Smooth muscle cell of the coronary artery (primary cell): ENCODE measurements around the gene MRPL50. TPM values are rescaled to one million over a fixed set of nuclear protein-coding genes. Genes with fewer than 3 reads are reported as not detected.

ENCODE experiments used
- total RNA-seq: library from RNA; depleted of rRNA; stranded (reverse); fragments of >200 nt; gene quantifications from 2 replicates; pipeline ENCODE4 v1.2.3, GENCODE V29; 2014; ENCODE audit warnings: low replicate concordance

The MRPL50 gene
- total RNA-seq, result 4.9 and 8.3 TPM in 2 replicates

DNA sequence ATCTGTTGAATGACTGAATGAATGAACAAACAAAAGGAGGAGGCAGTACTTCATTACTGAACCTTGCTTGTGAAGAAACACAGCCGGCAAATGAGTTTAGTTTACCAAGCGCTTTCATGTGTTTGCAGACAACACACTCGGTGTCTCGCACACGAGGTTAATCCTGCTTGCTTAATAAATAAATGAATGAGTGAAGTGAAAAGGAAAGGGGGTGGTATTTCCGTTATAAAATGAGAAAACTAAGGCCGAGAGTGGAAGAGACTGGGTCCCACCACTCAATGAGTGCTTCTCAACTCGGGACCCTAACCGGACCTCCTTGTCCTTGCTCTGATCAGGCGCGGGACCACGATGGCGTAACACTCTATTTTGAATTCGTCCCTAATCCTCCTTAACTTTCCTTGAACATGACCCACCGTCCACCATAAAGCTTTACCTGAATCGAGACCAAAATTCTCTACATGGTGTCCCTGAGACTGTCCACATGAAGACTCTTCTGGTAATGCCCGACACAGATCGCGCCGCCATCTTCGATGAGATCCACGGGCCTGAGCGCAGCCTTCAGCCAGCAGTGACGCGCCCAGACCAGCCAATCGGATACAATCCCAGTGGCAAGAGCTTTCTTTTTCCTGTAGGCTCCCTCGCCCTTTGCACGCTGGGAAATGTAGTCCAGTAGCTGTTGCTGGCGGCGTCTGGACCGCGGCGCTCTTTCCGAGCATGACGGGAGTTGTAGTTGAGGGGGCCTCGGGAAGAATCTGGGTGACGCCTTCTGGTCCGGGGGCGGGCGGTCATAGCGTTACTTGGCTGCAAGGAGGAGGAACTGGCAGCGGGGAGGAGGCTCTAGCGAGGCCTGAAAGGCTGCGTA lies at the start of gene MRPL50, which contains the start of gene ZNF189:
MRPL50 (minus strand) TSS at position 551 of the 862 bp plus-strand sequence; CDS start at position 525, 26 bp downstream.
ZNF189 (plus strand) TSS at position 784 of the 862 bp plus-strand sequence. CDS start 306 bp downstream, outside the sequence.

DNA sequence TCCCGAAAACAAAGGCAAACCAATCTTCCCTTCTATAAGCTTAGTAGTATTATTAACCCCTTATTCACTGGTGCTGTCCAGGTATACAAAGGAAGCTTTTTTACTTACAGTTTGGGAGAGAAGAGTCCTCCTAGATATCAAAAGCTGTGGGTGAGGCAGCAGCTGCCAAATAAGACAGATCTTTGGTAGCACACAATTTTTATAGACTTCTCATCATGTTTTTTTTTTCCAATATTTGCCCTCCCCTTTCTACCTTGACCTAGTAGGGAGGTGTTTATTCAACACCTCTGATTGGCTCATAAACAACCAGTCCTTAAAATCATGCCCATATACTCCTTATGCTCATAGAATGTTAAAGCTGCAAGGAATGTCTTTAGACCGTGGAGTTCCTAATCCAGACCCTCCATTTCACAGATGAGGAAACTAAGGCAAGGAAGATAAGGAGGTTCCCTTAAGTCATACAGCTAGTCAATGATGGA lies 37.2 kb upstream of the MRPL50 start, which contains the start of gene ALDOB:
ALDOB (minus strand) TSS at position 174 of the 479 bp plus-strand sequence. CDS start 4,887 bp downstream, outside the sequence.

DNA sequence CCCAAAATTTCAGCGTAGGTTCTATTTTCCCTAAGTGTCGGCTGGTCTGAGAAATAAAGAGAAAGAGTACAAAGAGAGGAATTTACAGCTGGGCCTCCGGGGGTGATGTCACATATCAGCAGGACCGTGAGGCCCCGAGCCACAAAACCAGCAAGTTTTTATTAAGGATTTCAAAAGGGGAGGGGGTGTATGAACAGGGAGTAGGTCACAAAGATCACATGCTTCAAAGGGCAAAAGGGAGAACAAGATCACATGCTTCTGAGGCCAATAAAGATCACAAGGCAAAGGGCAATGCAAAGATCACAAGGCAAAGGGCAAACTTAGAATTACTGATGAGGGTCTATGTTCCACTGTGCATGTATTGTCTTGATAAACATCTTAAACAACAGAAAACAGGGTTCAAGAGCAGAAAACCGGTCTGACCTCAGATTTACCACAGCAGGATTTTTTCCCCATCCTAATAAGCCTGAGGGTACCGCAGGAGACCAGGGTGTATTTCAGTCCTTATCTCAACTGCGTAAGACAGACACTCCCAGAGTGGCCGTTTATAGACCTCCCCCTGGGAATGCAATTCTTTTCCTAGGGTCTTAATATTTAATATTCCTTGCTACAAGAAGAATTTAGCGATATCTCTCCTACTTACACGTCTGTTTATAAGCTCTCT lies 13.4 kb downstream of the MRPL50 start, which contains the start of gene BAAT:
BAAT (minus strand) TSS at position 134 of the 664 bp plus-strand sequence. CDS start 13,602 bp downstream, outside the sequence.

Other genes starting within 250 kb of the MRPL50 start
- gene BAAT, start 13.6 kb downstream of the MRPL50 start, total RNA-seq, result not detected in 2 replicates
- gene ZNF189, start 233 bp upstream of the MRPL50 start, total RNA-seq, result 11.1 and 12.4 TPM in 2 replicates
- gene ALDOB, start 37.2 kb upstream of the MRPL50 start, total RNA-seq, result not detected in 2 replicates
- gene RNF20, start 135.2 kb upstream of the MRPL50 start, total RNA-seq, result 22.3 and 32.9 TPM in 2 replicates
- not detected in 2 replicates for gene PPP3R2, start 196.4 kb upstream of the MRPL50 start, total RNA-seq